ENCODE measurements around the gene KRTAP3-2.

The KRTAP3-2 gene

GRCh38 chr17:41004397-41004796 lies 4.7 kb upstream of the KRTAP3-2 start:
- TF ChIP-seq ISL1 (CRISPR knock-in tag; IDR thresholded peaks at IDR 0.05), result no peak
- no peak for ATAC-seq

- no peak for ATAC-seq
- no peak for TF ChIP-seq OSR1 (CRISPR knock-in tag; IDR thresholded peaks at IDR 0.05)
- no peak for TF ChIP-seq CREB5 (CRISPR knock-in tag; IDR thresholded peaks at IDR 0.05; ENCODE audit: low read depth)
- TF ChIP-seq RARB (CRISPR knock-in tag; IDR thresholded peaks at IDR 0.05), result no peak
- TF ChIP-seq PPARA (CRISPR knock-in tag; IDR thresholded peaks at IDR 0.05; ENCODE audit: borderline replicate concordance), result no peak
- TF ChIP-seq TCF4 (CRISPR knock-in tag; IDR thresholded peaks at IDR 0.05; ENCODE audit: borderline replicate concordance), result no peak
- TF ChIP-seq ZNF565 (CRISPR knock-in tag; conservative IDR thresholded peaks at IDR 0.05; ENCODE audit: low read depth), result no peak
- no peak for TF ChIP-seq ISL1 (CRISPR knock-in tag; IDR thresholded peaks at IDR 0.05)
- TF ChIP-seq ZFP3 (CRISPR knock-in tag; IDR thresholded peaks at IDR 0.05), result no peak
- no peak for TF ChIP-seq PATZ1 (CRISPR knock-in tag; IDR thresholded peaks at IDR 0.05; ENCODE audit: borderline replicate concordance)
- TF ChIP-seq ZFP30 (CRISPR knock-in tag; IDR thresholded peaks at IDR 0.05), result no peak
- TF ChIP-seq TOX (CRISPR knock-in tag; IDR thresholded peaks at IDR 0.05; ENCODE audit: borderline replicate concordance), result no peak
- no peak for TF ChIP-seq POU6F1 (CRISPR knock-in tag; IDR thresholded peaks at IDR 0.05; ENCODE audit: borderline replicate concordance, low read depth)
- TF ChIP-seq ZC3H10 (CRISPR knock-in tag; IDR thresholded peaks at IDR 0.05), result no peak
- TF ChIP-seq ZNF8 (CRISPR knock-in tag; IDR thresholded peaks at IDR 0.05), result no peak
- no peak for TF ChIP-seq ARNTL (CRISPR knock-in tag; IDR thresholded peaks at IDR 0.05; ENCODE audit: borderline replicate concordance, low read depth)
Measured at GRCh38 chr17:41003926-41004325, 4.2 kb upstream of the KRTAP3-2 start.

GRCh38 chr17:41002814-41003213 lies 3.1 kb upstream of the KRTAP3-2 start:
- ATAC-seq, result no peak
- TF ChIP-seq ARNTL (CRISPR knock-in tag; IDR thresholded peaks at IDR 0.05; ENCODE audit: borderline replicate concordance, low read depth) (no peak), ZFP30 (CRISPR knock-in tag; IDR thresholded peaks at IDR 0.05) (no peak), CSDC2 (CRISPR knock-in tag; IDR thresholded peaks at IDR 0.05) (no peak), TCF4 (CRISPR knock-in tag; IDR thresholded peaks at IDR 0.05; ENCODE audit: borderline replicate concordance) (no peak), GLIS3 (CRISPR knock-in tag; IDR thresholded peaks at IDR 0.05) (no peak), PATZ1 (CRISPR knock-in tag; IDR thresholded peaks at IDR 0.05; ENCODE audit: borderline replicate concordance) (no peak), ZFP3 (CRISPR knock-in tag; IDR thresholded peaks at IDR 0.05) (no peak), PPARA (CRISPR knock-in tag; IDR thresholded peaks at IDR 0.05; ENCODE audit: borderline replicate concordance) (no peak), ZNF70 (CRISPR knock-in tag; IDR thresholded peaks at IDR 0.05) (no peak), BACH2 (CRISPR knock-in tag; IDR thresholded peaks at IDR 0.05; ENCODE audit: borderline replicate concordance) (no peak)

GRCh38 chr17:41001795-41002194 lies 2.1 kb upstream of the KRTAP3-2 start:
- no peak for ATAC-seq
- TF ChIP-seq CSRNP3 (CRISPR knock-in tag; IDR thresholded peaks at IDR 0.05), result no peak
- TF ChIP-seq OSR1 (CRISPR knock-in tag; IDR thresholded peaks at IDR 0.05), result no peak
- TF ChIP-seq ZNF8 (CRISPR knock-in tag; IDR thresholded peaks at IDR 0.05), result no peak
- no peak for TF ChIP-seq ZFP3 (CRISPR knock-in tag; IDR thresholded peaks at IDR 0.05)
- no peak for TF ChIP-seq TSHZ2 (CRISPR knock-in tag; IDR thresholded peaks at IDR 0.05)
- TF ChIP-seq TCF4 (CRISPR knock-in tag; IDR thresholded peaks at IDR 0.05; ENCODE audit: borderline replicate concordance), result no peak
- TF ChIP-seq RARB (CRISPR knock-in tag; IDR thresholded peaks at IDR 0.05), result no peak
- TF ChIP-seq ZFP30 (CRISPR knock-in tag; IDR thresholded peaks at IDR 0.05), result no peak
- no peak for TF ChIP-seq SNAI2 (CRISPR knock-in tag; IDR thresholded peaks at IDR 0.05)
- TF ChIP-seq POU6F1 (CRISPR knock-in tag; IDR thresholded peaks at IDR 0.05; ENCODE audit: borderline replicate concordance, low read depth), result no peak
